ENCODE measurements around the gene TNS3.

Gene TNS3

GRCh38 chr7:47332213-47332612 is 249.7 kb downstream of the TNS3 start:
- no peak overlapping the region for H3K4me3 ChIP-seq (ENCODE audit: low read depth, low read length)
- TF ChIP-seq POLR2A (IDR thresholded peaks at IDR 0.05; ENCODE audit: extremely low read depth, insufficient read length) (no peak), MYC (IDR thresholded peaks at IDR 0.05; ENCODE audit: low read depth, low read length) (no peak), CTCF (IDR thresholded peaks at IDR 0.05; ENCODE audit: low read depth, low read length) (no peak)
- TF ChIP-seq, protein P1, sequence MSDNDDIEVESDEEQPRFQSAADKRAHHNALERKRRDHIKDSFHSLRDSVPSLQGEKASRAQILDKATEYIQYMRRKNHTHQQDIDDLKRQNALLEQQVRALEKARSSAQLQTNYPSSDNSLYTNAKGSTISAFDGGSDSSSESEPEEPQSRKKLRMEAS (IDR thresholded peaks at IDR 0.05; ENCODE audit: low read depth, low read length), result no peak
- DNase-seq (ENCODE audit: low read depth), result no peak

GRCh38 chr7:47331179-47331565 is 250.7 kb downstream of the TNS3 start:
- TF ChIP-seq CTCF (IDR thresholded peaks at IDR 0.05; ENCODE audit: low read depth, low read length), result no peak
- TF ChIP-seq, protein P1 (IDR thresholded peaks at IDR 0.05; ENCODE audit: low read depth, low read length), result no peak
- TF ChIP-seq MYC (IDR thresholded peaks at IDR 0.05; ENCODE audit: low read depth, low read length), result no peak
- no peak for TF ChIP-seq POLR2A (IDR thresholded peaks at IDR 0.05; ENCODE audit: extremely low read depth, insufficient read length)
- no peak overlapping the region for H3K4me3 ChIP-seq (ENCODE audit: low read depth, low read length)
- no peak for DNase-seq (ENCODE audit: low read depth)

DNA sequence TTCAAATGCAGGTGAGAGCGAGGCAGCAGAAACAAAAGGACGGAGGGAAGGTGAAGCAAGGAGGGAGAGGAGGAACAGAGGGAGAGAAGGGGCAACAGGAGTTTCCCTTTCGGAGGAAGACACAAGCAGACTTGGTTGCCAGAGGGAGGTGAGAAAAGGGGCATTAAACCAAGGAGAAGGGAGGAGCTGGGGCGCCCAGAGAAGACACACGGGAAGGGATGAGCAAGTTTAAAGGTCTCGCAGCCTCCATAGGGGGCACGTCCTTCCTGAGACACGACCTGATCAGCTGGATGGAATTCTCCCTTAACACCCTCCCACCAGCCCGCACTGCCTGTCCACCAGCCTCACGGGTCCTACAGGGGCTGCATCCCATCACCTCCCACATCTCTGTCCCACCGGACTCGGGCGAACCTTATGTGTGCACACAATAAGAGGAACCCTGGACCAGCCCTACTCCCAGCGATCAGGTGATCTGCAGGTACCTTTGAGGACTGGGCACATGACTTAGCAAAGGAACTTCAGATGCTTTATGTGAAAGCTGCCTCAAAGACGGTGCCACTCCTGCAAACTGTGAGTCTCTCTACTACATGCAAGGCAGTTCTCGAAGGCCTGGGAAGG is 251.2 kb downstream of the TNS3 start:
- DNase-seq (ENCODE audit: low read depth), result no peak
- H3K4me3 ChIP-seq (ENCODE audit: low read depth, low read length), result no peak overlapping the region
- TF ChIP-seq, protein P1 (IDR thresholded peaks at IDR 0.05; ENCODE audit: low read depth, low read length), result no peak
- TF ChIP-seq CTCF (IDR thresholded peaks at IDR 0.05; ENCODE audit: low read depth, low read length) (no peak), POLR2A (IDR thresholded peaks at IDR 0.05; ENCODE audit: extremely low read depth, insufficient read length) (no peak), MYC (IDR thresholded peaks at IDR 0.05; ENCODE audit: low read depth, low read length) (no peak)

DNA sequence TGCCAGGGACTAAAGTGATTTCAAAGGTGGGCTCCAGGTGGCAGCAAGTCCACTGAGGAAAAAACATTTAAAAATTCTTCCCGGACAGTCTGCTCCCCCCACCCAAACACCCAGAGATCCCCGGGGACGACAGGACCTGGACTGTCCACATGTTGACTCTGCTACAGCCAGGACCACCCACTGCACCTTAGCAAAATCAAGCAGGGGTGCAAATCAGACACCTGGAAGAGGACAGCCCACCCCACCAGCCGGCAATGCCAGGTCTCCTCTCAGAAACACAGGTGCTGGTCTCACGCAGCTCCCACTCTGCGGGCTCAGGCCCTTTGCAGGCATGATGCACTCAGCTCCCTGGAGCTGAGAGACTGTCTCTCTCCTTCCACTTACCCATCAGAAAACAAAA is 251.9 kb downstream of the TNS3 start:
- no peak overlapping the region for H3K4me3 ChIP-seq (ENCODE audit: low read depth, low read length)
- no peak for DNase-seq (ENCODE audit: low read depth)
- TF ChIP-seq POLR2A (IDR thresholded peaks at IDR 0.05; ENCODE audit: extremely low read depth, insufficient read length) (no peak), CTCF (IDR thresholded peaks at IDR 0.05; ENCODE audit: low read depth, low read length) (no peak), MYC (IDR thresholded peaks at IDR 0.05; ENCODE audit: low read depth, low read length) (no peak)
- TF ChIP-seq, protein P1 (IDR thresholded peaks at IDR 0.05; ENCODE audit: low read depth, low read length), result no peak

- TF ChIP-seq CTCF (IDR thresholded peaks at IDR 0.05; ENCODE audit: low read depth, low read length) (no peak), POLR2A (IDR thresholded peaks at IDR 0.05; ENCODE audit: extremely low read depth, insufficient read length) (no peak)
- TF ChIP-seq, protein P1 (IDR thresholded peaks at IDR 0.05; ENCODE audit: low read depth, low read length), result no peak
- DNase-seq (ENCODE audit: low read depth), result no peak
- no peak overlapping the region for H3K4me3 ChIP-seq (ENCODE audit: low read depth, low read length)
These were observed 252.5 kb downstream of the TNS3 start for GRCh38 chr7:47329320-47329926.
